ENCODE results near the gene KLKB1. TPM values are rescaled to one million over a fixed set of nuclear protein-coding genes. Genes with fewer than 3 reads are reported as not detected.
A peak's percentile ranks its signal among the peaks of the same experiment; 100 is the strongest.

KLKB1 gene
- total RNA-seq, 2 donors from 2014 or later, result 1.5 TPM; not detected in 1

DNA sequence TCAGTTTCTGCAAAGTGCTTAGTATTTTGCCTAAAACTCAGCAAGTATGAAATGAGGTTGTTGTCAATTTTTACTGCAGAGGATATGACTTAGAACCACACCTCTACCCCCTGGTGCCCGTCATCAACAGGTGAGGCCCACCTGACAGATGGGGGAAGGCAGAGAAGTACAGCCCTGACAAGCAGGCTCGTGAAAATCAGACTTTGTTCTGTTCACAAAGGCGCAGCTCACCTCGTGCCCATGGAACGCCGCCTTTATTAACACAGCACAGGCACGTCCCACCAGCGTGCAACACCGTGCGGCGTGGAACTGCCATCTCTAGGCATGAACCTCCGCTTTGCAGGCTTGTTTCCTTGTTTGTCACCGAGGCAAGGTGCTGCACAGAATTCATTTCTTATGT, 22.6 kb upstream of the KLKB1 start:
- no peak for TF ChIP-seq POLR2AphosphoS5 (IDR thresholded peaks at IDR 0.05)
- TF ChIP-seq, protein P1, sequence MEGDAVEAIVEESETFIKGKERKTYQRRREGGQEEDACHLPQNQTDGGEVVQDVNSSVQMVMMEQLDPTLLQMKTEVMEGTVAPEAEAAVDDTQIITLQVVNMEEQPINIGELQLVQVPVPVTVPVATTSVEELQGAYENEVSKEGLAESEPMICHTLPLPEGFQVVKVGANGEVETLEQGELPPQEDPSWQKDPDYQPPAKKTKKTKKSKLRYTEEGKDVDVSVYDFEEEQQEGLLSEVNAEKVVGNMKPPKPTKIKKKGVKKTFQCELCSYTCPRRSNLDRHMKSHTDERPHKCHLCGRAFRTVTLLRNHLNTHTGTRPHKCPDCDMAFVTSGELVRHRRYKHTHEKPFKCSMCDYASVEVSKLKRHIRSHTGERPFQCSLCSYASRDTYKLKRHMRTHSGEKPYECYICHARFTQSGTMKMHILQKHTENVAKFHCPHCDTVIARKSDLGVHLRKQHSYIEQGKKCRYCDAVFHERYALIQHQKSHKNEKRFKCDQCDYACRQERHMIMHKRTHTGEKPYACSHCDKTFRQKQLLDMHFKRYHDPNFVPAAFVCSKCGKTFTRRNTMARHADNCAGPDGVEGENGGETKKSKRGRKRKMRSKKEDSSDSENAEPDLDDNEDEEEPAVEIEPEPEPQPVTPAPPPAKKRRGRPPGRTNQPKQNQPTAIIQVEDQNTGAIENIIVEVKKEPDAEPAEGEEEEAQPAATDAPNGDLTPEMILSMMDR (IDR thresholded peaks at IDR 0.05), result no peak
- TF ChIP-seq POLR2A (IDR thresholded peaks at IDR 0.05), result no peak
- no peaks in the 10 kb centered on the region for H3K9me3 ChIP-seq
- H3K36me3 ChIP-seq, result no peaks in the 10 kb centered on the region
- DNase-seq (ENCODE audit: low spot score), result no peak
- H3K4me1 ChIP-seq (replicated peaks), result no peaks in the 10 kb centered on the region
- H3K4me3 ChIP-seq, result peak overlapping the region in 1 of 2 donors; percentile 19
- intact Hi-C loops (cut with DNase I), result loop anchor here (5.0 kb wide), 1 partner anchor 137 kb away; the partner anchor contains the start of gene TLR3
- H3K27me3 ChIP-seq (replicated peaks; ENCODE audit: insufficient read depth), result no peaks in the 10 kb centered on the region
- H3K27ac ChIP-seq, result peak overlapping the region in 1 of 2 donors; percentile 66
- WGBS, result 46% methylated on average over 13 of the region's 13 CpGs

DNA sequence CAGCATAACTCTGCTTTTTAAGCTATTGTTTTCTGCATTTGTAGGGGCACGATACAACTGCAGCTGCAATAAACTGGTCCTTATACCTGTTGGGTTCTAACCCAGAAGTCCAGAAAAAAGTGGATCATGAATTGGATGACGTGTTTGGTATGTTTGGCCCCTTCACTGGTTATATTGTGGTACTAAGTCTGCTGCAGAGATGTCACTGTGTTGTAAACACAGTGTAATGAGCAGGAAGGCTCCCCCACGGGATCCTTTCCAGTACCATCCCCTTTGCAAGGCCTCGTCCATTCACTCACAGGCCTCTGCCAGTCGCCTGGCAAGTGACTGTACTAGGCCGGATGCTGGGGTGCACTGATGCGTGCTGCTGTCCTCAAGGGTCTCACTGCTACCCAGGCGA, 22.2 kb upstream of the KLKB1 start:
- DNase-seq (ENCODE audit: low spot score), result no peak
- no peaks in the 10 kb centered on the region for H3K36me3 ChIP-seq
- H3K27ac ChIP-seq, result no peak overlapping the region
- TF ChIP-seq POLR2A (IDR thresholded peaks at IDR 0.05), result no peak
- no peak for TF ChIP-seq POLR2AphosphoS5 (IDR thresholded peaks at IDR 0.05)
- TF ChIP-seq, protein P1 (IDR thresholded peaks at IDR 0.05), result no peak
- intact Hi-C loops (cut with DNase I), result no loop called here
- H3K4me1 ChIP-seq (replicated peaks), result no peaks in the 10 kb centered on the region
- H3K4me3 ChIP-seq, result no peak overlapping the region
- no peaks in the 10 kb centered on the region for H3K27me3 ChIP-seq (replicated peaks; ENCODE audit: insufficient read depth)
- WGBS, result 61% methylated on average over 8 of the region's 8 CpGs
- H3K9me3 ChIP-seq, result no peaks in the 10 kb centered on the region

DNA sequence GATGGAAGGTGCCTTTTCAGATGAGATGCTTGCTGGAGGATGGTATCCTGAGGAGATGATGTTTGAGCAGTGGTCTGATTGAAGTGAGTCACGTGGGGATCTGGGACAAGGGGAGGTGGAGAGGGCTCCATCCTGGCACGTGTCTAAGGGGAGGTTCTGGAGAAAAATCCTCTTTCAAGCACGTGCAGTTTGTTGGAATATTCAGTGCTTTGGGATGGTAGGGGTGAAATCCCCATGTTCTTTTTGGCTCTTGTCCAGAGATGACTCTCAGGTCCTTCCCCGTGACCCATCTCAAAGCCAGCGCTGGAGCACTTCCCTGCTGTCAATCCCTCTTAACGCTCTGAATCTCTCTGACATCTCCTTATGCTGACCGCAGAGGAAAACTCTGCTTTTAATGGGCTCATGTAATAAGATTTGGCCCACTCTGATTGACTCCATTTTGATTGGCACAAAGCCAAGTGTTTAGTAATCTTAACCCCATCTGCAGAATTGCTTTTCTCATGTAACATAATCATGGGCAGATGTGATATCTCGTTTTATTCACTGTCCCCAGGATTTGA, 10.8 kb upstream of the KLKB1 start:
- Histone ChIP-seq H3K4me3 (no peak overlapping the region), H3K27me3 (replicated peaks; ENCODE audit: insufficient read depth) (no peaks in the 10 kb centered on the region), H3K27ac (no peak overlapping the region), H3K36me3 (no peaks in the 10 kb centered on the region), H3K9me3 (no peaks in the 10 kb centered on the region), H3K4me1 (replicated peaks) (no peaks in the 10 kb centered on the region)
- no peak for TF ChIP-seq POLR2A (IDR thresholded peaks at IDR 0.05)
- no peak for DNase-seq (ENCODE audit: low spot score)
- intact Hi-C loops (cut with DNase I), result no loop called here
- WGBS, result 64% methylated on average over 8 of the region's 8 CpGs

DNA sequence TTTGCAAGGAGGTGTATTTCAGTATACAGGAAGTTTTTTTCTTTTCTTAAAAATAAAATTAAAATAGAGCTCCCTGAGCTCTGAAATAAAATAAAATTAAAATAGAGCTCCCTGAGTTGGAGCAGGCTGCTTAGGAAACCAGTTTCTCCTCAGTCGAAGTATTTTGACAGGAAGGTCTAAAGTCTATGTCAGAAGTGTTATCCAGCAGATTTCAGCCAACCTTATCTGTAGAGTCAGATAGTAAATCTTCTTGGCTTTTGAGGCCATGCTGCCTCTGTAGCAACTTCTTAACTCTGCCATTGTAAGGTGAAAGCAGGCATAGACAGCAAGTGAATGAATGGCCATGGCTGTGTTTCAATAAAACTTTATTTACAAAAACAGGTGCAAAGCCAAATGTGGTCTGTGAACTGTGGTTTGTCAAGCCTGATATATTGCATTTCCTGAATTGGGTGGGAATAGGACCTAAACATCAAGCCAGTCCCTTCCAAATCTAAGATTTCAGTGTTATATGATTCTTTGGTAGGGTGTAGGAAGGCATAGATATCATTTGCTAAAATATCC, 9.5 kb upstream of the KLKB1 start:
- no peaks in the 10 kb centered on the region for H3K27me3 ChIP-seq (replicated peaks; ENCODE audit: insufficient read depth)
- H3K4me1 ChIP-seq (replicated peaks), result no peaks in the 10 kb centered on the region
- WGBS, result 73% methylated on average over 1 of the region's 1 CpG
- no peak overlapping the region for H3K27ac ChIP-seq
- TF ChIP-seq POLR2AphosphoS5 (IDR thresholded peaks at IDR 0.05), result no peak
- TF ChIP-seq, protein P1 (IDR thresholded peaks at IDR 0.05), result no peak
- TF ChIP-seq POLR2A (IDR thresholded peaks at IDR 0.05), result no peak
- no peaks in the 10 kb centered on the region for H3K36me3 ChIP-seq
- H3K9me3 ChIP-seq, result no peaks in the 10 kb centered on the region
- no peak overlapping the region for H3K4me3 ChIP-seq
- intact Hi-C loops (cut with DNase I), result no loop called here
- DNase-seq (ENCODE audit: low spot score), result no peak

DNA sequence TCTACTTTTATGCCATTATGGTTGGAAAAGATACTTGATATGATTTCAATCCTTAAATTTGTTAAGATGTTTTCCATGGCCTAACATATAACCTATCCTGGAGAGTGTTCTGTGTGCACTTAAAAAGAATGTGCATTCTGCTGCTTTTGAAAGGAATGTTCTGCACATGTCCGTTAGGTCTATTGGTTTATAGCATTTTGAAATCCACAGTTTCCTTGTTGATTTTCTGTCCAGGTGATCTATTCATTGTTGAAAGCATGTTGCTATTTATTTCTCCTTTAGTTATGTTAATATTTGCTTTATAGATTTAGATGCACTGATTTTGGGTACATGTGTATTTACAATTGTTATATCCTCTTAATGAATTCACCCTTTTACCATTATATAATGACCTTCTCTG, 5.7 kb upstream of the KLKB1 start:
- no peak for DNase-seq (ENCODE audit: low spot score)
- H3K4me1 ChIP-seq (replicated peaks), result no peaks in the 10 kb centered on the region
- intact Hi-C loops (cut with DNase I), result no loop called here
- no peaks in the 10 kb centered on the region for H3K9me3 ChIP-seq
- 73% methylated on average over 1 of the region's 1 CpG for WGBS
- H3K27ac ChIP-seq, result no peak overlapping the region
- H3K36me3 ChIP-seq, result no peaks in the 10 kb centered on the region
- TF ChIP-seq, protein P1 (IDR thresholded peaks at IDR 0.05), result no peak
- TF ChIP-seq POLR2AphosphoS5 (IDR thresholded peaks at IDR 0.05), result no peak
- no peak for TF ChIP-seq POLR2A (IDR thresholded peaks at IDR 0.05)
- H3K4me3 ChIP-seq, result no peak overlapping the region
- H3K27me3 ChIP-seq (replicated peaks; ENCODE audit: insufficient read depth), result no peaks in the 10 kb centered on the region

All from prostate gland (tissue), 2 donors.